Measurements from ENCODE around the gene PIPOX.

- TF ChIP-seq EZH2 (IDR thresholded peaks at IDR 0.05) (no peak), FOXP2 (optimal IDR thresholded peaks at IDR 0.05; ENCODE audit: control extremely low read depth, extremely low read length, insufficient read depth) (no peak), POLR2AphosphoS5 (IDR thresholded peaks at IDR 0.05; ENCODE audit: borderline replicate concordance, low read depth, low read length) (no peak)
Measured at GRCh38 chr17:29042026-29042678, 789 bp upstream of the PIPOX start.

Data from SK-N-MC (cell line).